ENCODE data around the gene INAVA. TPM values are rescaled to one million over a fixed set of nuclear protein-coding genes. Genes with fewer than 3 reads are reported as not detected.

Gene INAVA
- total and polyA plus RNA-seq, 2 donors from 2014 or later, result 22.1 to 48.8 TPM

DNA sequence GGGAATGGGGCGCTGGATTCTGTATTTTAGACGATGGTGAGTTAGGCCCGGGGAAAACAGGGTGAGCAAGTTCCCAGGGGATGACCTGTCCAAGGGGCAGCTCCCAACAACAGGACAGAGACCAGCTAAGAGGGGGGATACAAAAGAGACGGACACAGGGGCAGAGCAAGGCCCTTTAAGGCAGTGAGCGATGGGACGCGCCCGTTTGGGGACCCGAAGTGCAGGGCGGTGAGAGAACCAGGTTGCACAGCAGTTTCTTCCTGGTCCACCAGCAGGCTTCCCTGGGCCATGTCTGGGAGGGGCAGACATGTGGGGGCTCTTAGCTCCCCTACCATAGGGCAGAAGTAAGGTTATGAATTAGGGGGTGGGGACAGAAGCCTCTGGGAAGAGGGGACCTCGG, 22.0 kb downstream of the INAVA start:
- Histone ChIP-seq H3K4me3 (ENCODE audit: low read length in 3 of 3) (no peak overlapping the region), H3K9ac (ENCODE audit: low read length in 3 of 3) (no peak overlapping the region), H3K4me1 (ENCODE audit: control insufficient read depth in 2 of 3, insufficient read depth in 2 of 3, low read depth in 1 of 3, low read length in 3 of 3) (peaks cover 0 to 3% (median 0%) of the 10 kb centered on the region in 3 donors), H3K27ac (ENCODE audit: low read depth in 2 of 2, low read length in 2 of 2) (no peak overlapping the region), H3K36me3 (ENCODE audit: control insufficient read depth in 2 of 3, insufficient read depth in 3 of 3, low read length in 3 of 3) (peaks cover 0 to 10% (median 8%) of the 10 kb centered on the region in 3 donors), H3K9me3 (ENCODE audit: control insufficient read depth in 2 of 3, insufficient read depth in 1 of 3, low read length in 3 of 3) (no peaks in the 10 kb centered on the region), H3K27me3 (ENCODE audit: control insufficient read depth, insufficient read depth, low read length) (no peaks in the 10 kb centered on the region)
- peak in 1 of 5 donors; percentile 33 for DNase-seq
- TF ChIP-seq, protein P1, sequence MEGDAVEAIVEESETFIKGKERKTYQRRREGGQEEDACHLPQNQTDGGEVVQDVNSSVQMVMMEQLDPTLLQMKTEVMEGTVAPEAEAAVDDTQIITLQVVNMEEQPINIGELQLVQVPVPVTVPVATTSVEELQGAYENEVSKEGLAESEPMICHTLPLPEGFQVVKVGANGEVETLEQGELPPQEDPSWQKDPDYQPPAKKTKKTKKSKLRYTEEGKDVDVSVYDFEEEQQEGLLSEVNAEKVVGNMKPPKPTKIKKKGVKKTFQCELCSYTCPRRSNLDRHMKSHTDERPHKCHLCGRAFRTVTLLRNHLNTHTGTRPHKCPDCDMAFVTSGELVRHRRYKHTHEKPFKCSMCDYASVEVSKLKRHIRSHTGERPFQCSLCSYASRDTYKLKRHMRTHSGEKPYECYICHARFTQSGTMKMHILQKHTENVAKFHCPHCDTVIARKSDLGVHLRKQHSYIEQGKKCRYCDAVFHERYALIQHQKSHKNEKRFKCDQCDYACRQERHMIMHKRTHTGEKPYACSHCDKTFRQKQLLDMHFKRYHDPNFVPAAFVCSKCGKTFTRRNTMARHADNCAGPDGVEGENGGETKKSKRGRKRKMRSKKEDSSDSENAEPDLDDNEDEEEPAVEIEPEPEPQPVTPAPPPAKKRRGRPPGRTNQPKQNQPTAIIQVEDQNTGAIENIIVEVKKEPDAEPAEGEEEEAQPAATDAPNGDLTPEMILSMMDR (IDR thresholded peaks at IDR 0.05; ENCODE audit: borderline replicate concordance, extremely low read depth, insufficient read depth), result no peak
- intact Hi-C loops (cut with DNase I), result no loop called here
- FAIRE-seq, result no peak

DNA sequence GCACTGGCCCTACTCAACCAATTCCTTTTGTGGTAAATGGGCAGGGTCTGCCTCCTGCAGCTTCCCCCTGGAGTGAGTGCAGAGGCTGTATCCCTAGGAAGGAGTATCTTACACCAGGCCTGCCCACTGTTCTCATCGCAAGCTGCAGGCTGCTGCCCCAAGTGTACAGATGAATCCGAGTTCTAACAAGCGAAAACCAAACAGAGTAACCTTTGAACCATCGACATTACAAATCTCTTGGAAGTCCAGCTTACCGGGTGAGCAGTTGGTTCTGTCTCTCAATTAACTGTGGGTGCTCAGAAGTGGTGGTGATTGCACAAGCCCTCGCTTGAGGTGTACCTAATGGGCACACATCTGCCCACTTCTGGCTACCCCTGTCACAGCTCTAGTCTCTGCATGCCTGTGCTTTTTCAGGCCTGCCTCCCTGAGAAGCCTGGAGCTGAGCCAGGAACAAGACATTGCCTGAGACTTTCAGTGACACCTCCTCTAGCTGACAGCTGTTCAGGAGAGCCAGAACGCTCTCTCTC, 22.7 kb downstream of the INAVA start:
- Histone ChIP-seq H3K4me3 (ENCODE audit: low read length in 3 of 3) (no peak overlapping the region), H3K36me3 (ENCODE audit: control insufficient read depth in 2 of 3, insufficient read depth in 3 of 3, low read length in 3 of 3) (peaks cover 0 to 8% (median 5%) of the 10 kb centered on the region in 3 donors), H3K27ac (ENCODE audit: low read depth in 2 of 2, low read length in 2 of 2) (no peak overlapping the region), H3K4me1 (ENCODE audit: control insufficient read depth in 2 of 3, insufficient read depth in 2 of 3, low read depth in 1 of 3, low read length in 3 of 3) (peaks cover 0 to 3% (median 0%) of the 10 kb centered on the region in 3 donors), H3K27me3 (ENCODE audit: control insufficient read depth, insufficient read depth, low read length) (no peaks in the 10 kb centered on the region), H3K9ac (ENCODE audit: low read length in 3 of 3) (no peak overlapping the region), H3K9me3 (ENCODE audit: control insufficient read depth in 2 of 3, insufficient read depth in 1 of 3, low read length in 3 of 3) (no peaks in the 10 kb centered on the region)
- intact Hi-C loops (cut with DNase I), result no loop called here
- no peak for FAIRE-seq
- TF ChIP-seq, protein P1 (IDR thresholded peaks at IDR 0.05; ENCODE audit: borderline replicate concordance, extremely low read depth, insufficient read depth), result no peak
- DNase-seq, result peak in 3 of 5 donors; percentile 19 to 32 (median 27)

DNA sequence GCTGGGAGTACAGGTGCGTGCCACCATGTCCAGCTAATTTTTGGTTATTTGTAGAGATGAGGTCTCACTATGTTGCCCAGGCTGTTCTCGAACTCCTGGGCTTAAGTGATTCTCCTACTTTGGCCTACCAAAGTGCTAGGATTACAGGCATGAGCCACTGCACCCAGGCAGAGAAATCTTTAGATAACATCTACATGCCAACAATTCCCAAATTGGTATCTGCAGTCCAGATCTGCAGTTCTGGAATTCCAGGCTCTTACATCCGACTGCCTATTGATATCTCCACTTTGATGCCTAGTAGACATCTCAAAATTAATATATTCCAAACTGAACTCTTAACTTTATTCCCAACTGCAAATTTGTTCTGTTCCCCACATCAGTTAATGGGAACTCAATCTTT, 23.3 kb downstream of the INAVA start:
- H3K27me3 ChIP-seq (ENCODE audit: control insufficient read depth, insufficient read depth, low read length), result no peaks in the 10 kb centered on the region
- intact Hi-C loops (cut with DNase I), result no loop called here
- no peak overlapping the region for H3K9ac ChIP-seq (ENCODE audit: low read length in 3 of 3)
- H3K4me3 ChIP-seq (ENCODE audit: low read length in 3 of 3), result no peak overlapping the region
- TF ChIP-seq, protein P1 (IDR thresholded peaks at IDR 0.05; ENCODE audit: borderline replicate concordance, extremely low read depth, insufficient read depth), result no peak
- no peaks in the 10 kb centered on the region for H3K9me3 ChIP-seq (ENCODE audit: control insufficient read depth in 2 of 3, insufficient read depth in 1 of 3, low read length in 3 of 3)
- FAIRE-seq, result no peak
- H3K27ac ChIP-seq (ENCODE audit: low read depth in 2 of 2, low read length in 2 of 2), result no peak overlapping the region
- H3K36me3 ChIP-seq (ENCODE audit: control insufficient read depth in 2 of 3, insufficient read depth in 3 of 3, low read length in 3 of 3), result peaks cover 0 to 3% (median 2%) of the 10 kb centered on the region in 3 donors
- H3K4me1 ChIP-seq (ENCODE audit: control insufficient read depth in 2 of 3, insufficient read depth in 2 of 3, low read depth in 1 of 3, low read length in 3 of 3), result peaks cover 0 to 3% (median 0%) of the 10 kb centered on the region in 3 donors
- DNase-seq, result no peak

DNA sequence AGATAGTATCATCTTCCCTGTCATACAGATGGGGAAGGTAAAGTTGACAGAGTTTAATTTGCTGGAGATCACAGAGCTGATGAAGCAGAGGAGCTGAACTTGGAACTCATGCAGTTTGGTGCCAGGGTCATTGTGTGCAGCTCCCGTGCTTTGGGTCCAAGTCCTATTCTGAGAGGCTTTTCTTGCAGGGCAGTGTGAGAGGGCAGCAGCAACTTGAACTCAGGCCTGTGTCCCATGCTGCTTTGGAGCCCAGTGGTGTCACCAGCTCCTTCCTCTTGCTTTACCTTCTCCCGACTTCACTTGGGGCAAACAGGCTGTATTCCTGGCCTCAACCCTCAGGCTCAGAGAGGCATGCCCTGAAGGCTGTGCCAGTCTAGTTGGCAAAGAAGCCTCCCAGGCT, 24.7 kb downstream of the INAVA start:
- no peak for FAIRE-seq
- Histone ChIP-seq H3K27ac (ENCODE audit: low read depth in 2 of 2, low read length in 2 of 2) (no peak overlapping the region), H3K36me3 (ENCODE audit: control insufficient read depth in 2 of 3, insufficient read depth in 3 of 3, low read length in 3 of 3) (no peaks in the 10 kb centered on the region), H3K9ac (ENCODE audit: low read length in 3 of 3) (no peak overlapping the region), H3K27me3 (ENCODE audit: control insufficient read depth, insufficient read depth, low read length) (no peaks in the 10 kb centered on the region), H3K4me3 (ENCODE audit: low read length in 3 of 3) (no peak overlapping the region), H3K9me3 (ENCODE audit: control insufficient read depth in 2 of 3, insufficient read depth in 1 of 3, low read length in 3 of 3) (no peaks in the 10 kb centered on the region), H3K4me1 (ENCODE audit: control insufficient read depth in 2 of 3, insufficient read depth in 2 of 3, low read depth in 1 of 3, low read length in 3 of 3) (peaks cover 0 to 3% (median 0%) of the 10 kb centered on the region in 3 donors)
- intact Hi-C loops (cut with DNase I), result no loop called here
- peak in 1 of 5 donors; percentile 22 for DNase-seq
- TF ChIP-seq, protein P1 (IDR thresholded peaks at IDR 0.05; ENCODE audit: borderline replicate concordance, extremely low read depth, insufficient read depth), result no peak

Data from kidney (tissue), 14 donors.